Sigmoid colon (tissue), 7 donors: ENCODE results near the gene GABBR2. TPM values are rescaled to one million over a fixed set of nuclear protein-coding genes. Genes with fewer than 3 reads are reported as not detected.

Experiments used
- DNase-seq: peaks from one replicate; pipeline ENCODE4 v3.0.0-alpha.2; 2019
- H3K27ac ChIP-seq, 4 donors: fragments of 200-600 bp; sonication (generic); one replicate each; pipeline ENCODE4 v1.5.1; 2016 to 2019; ENCODE audit warnings: mild to moderate bottlenecking in 1 of 4
- H3K27me3 ChIP-seq, 3 donors: fragments of 200-600 bp; sonication (generic); one replicate each; pipeline ENCODE4 v1.5.1; 2019; ENCODE audit warnings: mild to moderate bottlenecking in 1 of 3
- H3K36me3 ChIP-seq, 4 donors: fragments of 200-600 bp; sonication (generic); one replicate each; pipeline ENCODE4 v1.5.1; 2016 to 2019
- H3K4me1 ChIP-seq, 4 donors: fragments of 200-600 bp; sonication (generic); one replicate each; pipeline ENCODE4 v1.5.1; 2017 to 2019
- H3K4me3 ChIP-seq, 4 donors: fragments of 200-600 bp; sonication (generic); one replicate each; pipeline ENCODE4 v1.5.1; 2017 to 2019; ENCODE audit warnings: mild to moderate bottlenecking in 2 of 4, moderate library complexity in 1 of 4
- H3K9me3 ChIP-seq, 4 donors: fragments of 200-600 bp in 3 of 4; sonication (generic) in 3 of 4; one replicate each; pipeline versions ENCODE4 v1.5.1 to v1.6.1; 2013 to 2019
- EP300 ChIP-seq, 4 donors: sonication (generic); formaldehyde crosslinking; IDR thresholded peaks; one replicate each; pipeline ENCODE4 v1.6.1; 2017; ENCODE audit warnings: antibody characterized with exemption in 4 of 4
- POLR2A ChIP-seq, 2 donors: fragments of 450-650 bp; IDR thresholded peaks; one replicate each; pipeline ENCODE4 v1.6.1; 2016; ENCODE audit warnings: antibody characterized with exemption in 2 of 2, mild to moderate bottlenecking in 2 of 2, moderate library complexity in 2 of 2
- POLR2AphosphoS5 ChIP-seq, 4 donors: sonication (generic); formaldehyde crosslinking; IDR thresholded peaks; one replicate each; pipeline ENCODE4 v1.6.1; 2017; ENCODE audit warnings: antibody characterized with exemption in 4 of 4
- WGBS, 2 donors: extraction: QIAGEN DNeasy Blood & Tissue Kit; methylation state at CpG; one replicate each; pipeline ENCODE4 v1.1.7; 2013; 5-methylcytosine and 5-hydroxymethylcytosine counted together
- intact Hi-C: fragments of 100-400 bp; cut with DNase I; formaldehyde crosslinking; loops from one replicate; pipeline ENCODE4 v1.15.1; 2023
- polyA plus RNA-seq, 3 donors: library from polyadenylated mRNA; stranded (reverse); fragments of 200-250 nt; gene quantifications; one replicate each; pipeline ENCODE4 v1.2.3, GENCODE V29; 2013
- total RNA-seq, 4 donors: library from RNA; depleted of rRNA; stranded (reverse); fragments of >200 nt; gene quantifications; one replicate each; pipeline ENCODE4 v1.1.0, GENCODE V29; 2016
- TF ChIP-seq, protein P1 (sequence below), 4 experiments: fragments of 450-650 bp in 3 of 4; fragments of 200-600 bp in 1 of 4; IDR thresholded peaks; one replicate each; pipeline ENCODE4 v1.5.1; 2016 to 2019; ENCODE audit warnings: antibody characterized with exemption in 4 of 4, mild to moderate bottlenecking in 3 of 4, moderate library complexity in 2 of 4
- donor health status: healthy with polysubstance abuse.
- donor health status: Bipolar disorder and iron deficiency.
- donor health status: healthy.

Gene GABBR2
- total and polyA plus RNA-seq, 7 donors: under 0.01 to 0.04 (median under 0.01) TPM; not detected in 4

GRCh38 chr9:98327249-98327561 is 381.5 kb downstream of the GABBR2 start:
- 79 to 93% methylated on average over 4 of the region's 4 CpGs for WGBS, 2 donors

DNA sequence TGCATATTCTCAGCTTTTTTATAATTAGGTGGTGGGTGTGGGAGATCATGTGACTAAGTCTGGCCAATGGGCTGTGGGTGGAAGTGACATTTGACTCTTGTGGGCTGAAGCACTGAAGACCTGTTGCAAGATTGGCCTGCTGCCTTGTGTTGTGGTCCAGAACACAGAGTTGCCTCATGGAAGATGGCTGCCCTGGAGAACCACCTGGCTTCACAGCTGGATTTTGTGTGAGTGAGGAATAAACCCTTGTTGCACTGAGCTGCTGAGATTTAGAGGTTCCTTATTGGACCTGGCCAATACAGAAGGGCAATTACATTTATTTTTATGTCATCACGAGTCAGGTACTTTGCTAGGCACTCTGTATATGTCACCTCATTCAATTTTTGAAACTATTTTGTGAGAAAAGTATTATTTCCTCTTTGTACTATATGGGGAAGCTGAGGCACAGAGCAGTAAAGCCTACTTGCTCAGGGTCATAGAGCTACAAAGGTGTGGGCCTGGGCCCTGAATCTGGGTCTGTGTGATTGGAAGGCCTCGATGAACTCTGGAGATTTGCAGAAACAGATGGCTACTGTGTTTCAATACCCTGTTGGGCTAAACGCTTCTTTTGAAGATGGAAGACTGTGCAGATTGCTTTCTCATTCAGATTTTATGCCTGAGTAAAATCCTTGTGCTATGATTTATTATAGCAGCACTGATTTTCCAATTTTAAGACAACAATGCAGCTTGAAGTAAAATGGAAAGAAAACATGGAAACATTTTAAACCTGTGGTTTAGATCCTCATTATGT is 382.1 kb downstream of the GABBR2 start:
- no peak for DNase-seq
- H3K27ac ChIP-seq: no peak overlapping the region
- no peaks in the 10 kb centered on the region for H3K4me1 ChIP-seq
- H3K9me3 ChIP-seq: no peaks in the 10 kb centered on the region
- H3K36me3 ChIP-seq: no peaks in the 10 kb centered on the region
- H3K27me3 ChIP-seq: no peaks in the 10 kb centered on the region
- WGBS, 2 donors: 75 to 85% methylated on average over 3 of the region's 3 CpGs
- intact Hi-C loops: no loop called here
- H3K4me3 ChIP-seq: no peak overlapping the region
- TF ChIP-seq, protein P1, sequence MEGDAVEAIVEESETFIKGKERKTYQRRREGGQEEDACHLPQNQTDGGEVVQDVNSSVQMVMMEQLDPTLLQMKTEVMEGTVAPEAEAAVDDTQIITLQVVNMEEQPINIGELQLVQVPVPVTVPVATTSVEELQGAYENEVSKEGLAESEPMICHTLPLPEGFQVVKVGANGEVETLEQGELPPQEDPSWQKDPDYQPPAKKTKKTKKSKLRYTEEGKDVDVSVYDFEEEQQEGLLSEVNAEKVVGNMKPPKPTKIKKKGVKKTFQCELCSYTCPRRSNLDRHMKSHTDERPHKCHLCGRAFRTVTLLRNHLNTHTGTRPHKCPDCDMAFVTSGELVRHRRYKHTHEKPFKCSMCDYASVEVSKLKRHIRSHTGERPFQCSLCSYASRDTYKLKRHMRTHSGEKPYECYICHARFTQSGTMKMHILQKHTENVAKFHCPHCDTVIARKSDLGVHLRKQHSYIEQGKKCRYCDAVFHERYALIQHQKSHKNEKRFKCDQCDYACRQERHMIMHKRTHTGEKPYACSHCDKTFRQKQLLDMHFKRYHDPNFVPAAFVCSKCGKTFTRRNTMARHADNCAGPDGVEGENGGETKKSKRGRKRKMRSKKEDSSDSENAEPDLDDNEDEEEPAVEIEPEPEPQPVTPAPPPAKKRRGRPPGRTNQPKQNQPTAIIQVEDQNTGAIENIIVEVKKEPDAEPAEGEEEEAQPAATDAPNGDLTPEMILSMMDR (IDR thresholded peaks at IDR 0.05): no peak
- TF ChIP-seq POLR2AphosphoS5 (IDR thresholded peaks at IDR 0.05) (no peak), POLR2A (IDR thresholded peaks at IDR 0.05) (no peak), EP300 (IDR thresholded peaks at IDR 0.05) (no peak)

More at GRCh38 chr9:98327249-98327561, 381.5 kb downstream of the GABBR2 start:
- Histone ChIP-seq H3K4me3 (no peak overlapping the region), H3K36me3 (no peaks in the 10 kb centered on the region), H3K9me3 (no peaks in the 10 kb centered on the region), H3K27ac (no peak overlapping the region), H3K4me1 (no peaks in the 10 kb centered on the region), H3K27me3 (no peaks in the 10 kb centered on the region)
- intact Hi-C loops: no loop called here
- DNase-seq: no peak
- TF ChIP-seq POLR2AphosphoS5 (IDR thresholded peaks at IDR 0.05) (no peak), EP300 (IDR thresholded peaks at IDR 0.05) (no peak), POLR2A (IDR thresholded peaks at IDR 0.05) (no peak)
- TF ChIP-seq, protein P1 (IDR thresholded peaks at IDR 0.05): no peak

GRCh38 chr9:98324801-98325200 is 383.9 kb downstream of the GABBR2 start:
- no peak for TF ChIP-seq POLR2A (IDR thresholded peaks at IDR 0.05)
- no peak for TF ChIP-seq EP300 (IDR thresholded peaks at IDR 0.05)
- TF ChIP-seq POLR2AphosphoS5 (IDR thresholded peaks at IDR 0.05): no peak
- TF ChIP-seq, protein P1 (IDR thresholded peaks at IDR 0.05): no peak
- no peaks in the 10 kb centered on the region for H3K36me3 ChIP-seq
- WGBS, 2 donors: 72 to 75% methylated on average over 6 of the region's 6 CpGs

GRCh38 chr9:98323831-98324135 is 385.0 kb downstream of the GABBR2 start:
- H3K4me1 ChIP-seq: no peaks in the 10 kb centered on the region
- H3K27me3 ChIP-seq: no peaks in the 10 kb centered on the region
- no peak overlapping the region for H3K27ac ChIP-seq
- 76 to 87% methylated on average over 6 of the region's 6 CpGs for WGBS, 2 donors
- no peaks in the 10 kb centered on the region for H3K9me3 ChIP-seq
- H3K4me3 ChIP-seq: no peak overlapping the region
- DNase-seq: no peak
- TF ChIP-seq POLR2A (IDR thresholded peaks at IDR 0.05) (no peak), POLR2AphosphoS5 (IDR thresholded peaks at IDR 0.05) (no peak), EP300 (IDR thresholded peaks at IDR 0.05) (no peak)
- TF ChIP-seq, protein P1 (IDR thresholded peaks at IDR 0.05): no peak
- intact Hi-C loops: no loop called here
- H3K36me3 ChIP-seq: no peaks in the 10 kb centered on the region

More at GRCh38 chr9:98324801-98325200, 383.9 kb downstream of the GABBR2 start:
- Histone ChIP-seq H3K4me1 (no peaks in the 10 kb centered on the region), H3K27ac (no peak overlapping the region), H3K4me3 (no peak overlapping the region), H3K9me3 (no peaks in the 10 kb centered on the region), H3K27me3 (no peaks in the 10 kb centered on the region)
- DNase-seq: no peak
- intact Hi-C loops: no loop called here
